Measurements from ENCODE around the gene DYNLT2B. TPM values are rescaled to one million over a fixed set of nuclear protein-coding genes. Genes with fewer than 3 reads are reported as not detected.

DYNLT2B gene
- total and polyA plus RNA-seq, 4 donors = 1.1 to 3.7 (median 2.9) TPM

DNA sequence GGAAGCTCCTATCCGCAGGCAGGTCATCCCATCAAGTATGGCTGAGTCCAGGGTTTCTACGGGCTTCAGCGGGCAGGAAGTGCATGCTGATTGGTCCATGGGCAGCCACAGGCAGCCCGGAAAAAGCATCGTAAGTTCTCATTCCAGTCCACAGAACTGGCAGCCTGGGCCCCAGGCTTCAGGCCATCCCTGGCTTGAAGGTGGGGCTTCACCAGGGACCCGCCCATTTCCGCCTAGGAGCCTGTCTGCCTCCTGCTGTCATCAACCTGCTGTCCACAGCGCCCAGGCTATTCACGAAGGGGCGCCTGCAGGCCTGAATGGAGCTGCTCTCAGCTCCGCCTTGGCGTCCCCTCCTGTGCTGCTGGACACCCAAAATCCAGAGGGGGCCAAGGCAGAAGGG, 44.4 kb downstream of the DYNLT2B start:
- DNase-seq (ENCODE audit: low spot score) = no peak
- 98% methylated on average over 12 of the region's 12 CpGs for WGBS
- no peak for TF ChIP-seq FOXA1 (IDR thresholded peaks at IDR 0.05)
- no peak for TF ChIP-seq HNF4G (IDR thresholded peaks at IDR 0.05)
- TF ChIP-seq TAF1 (conservative IDR thresholded peaks at IDR 0.05) = no peak
- H3K27me3 ChIP-seq (ENCODE audit: control insufficient read depth in 4 of 4, insufficient read depth in 4 of 4, low read length in 3 of 4) = no peaks in the 10 kb centered on the region
- no peak overlapping the region for H3K9ac ChIP-seq (ENCODE audit: low read depth in 1 of 2, low read length in 2 of 2)
- no peak overlapping the region for H3K27ac ChIP-seq (ENCODE audit: low read depth in 1 of 2, low read length in 2 of 2)
- peaks cover 2 to 9% (median 6%) of the 10 kb centered on the region in 4 donors for H3K36me3 ChIP-seq (ENCODE audit: control insufficient read depth in 4 of 4, insufficient read depth in 3 of 4, low read depth in 1 of 4, low read length in 3 of 4)
- H3K4me1 ChIP-seq (ENCODE audit: control insufficient read depth in 4 of 4, insufficient read depth in 4 of 4, low read length in 3 of 4) = peaks cover 0 to 4% (median under 1%) of the 10 kb centered on the region in 4 donors
- H3K9me3 ChIP-seq (ENCODE audit: control insufficient read depth in 4 of 4, low read length in 3 of 4) = peaks cover 0 to 2% (median 0%) of the 10 kb centered on the region in 4 donors
- H3K4me3 ChIP-seq (ENCODE audit: low read depth in 1 of 3, low read length in 3 of 3) = no peak overlapping the region

DNA sequence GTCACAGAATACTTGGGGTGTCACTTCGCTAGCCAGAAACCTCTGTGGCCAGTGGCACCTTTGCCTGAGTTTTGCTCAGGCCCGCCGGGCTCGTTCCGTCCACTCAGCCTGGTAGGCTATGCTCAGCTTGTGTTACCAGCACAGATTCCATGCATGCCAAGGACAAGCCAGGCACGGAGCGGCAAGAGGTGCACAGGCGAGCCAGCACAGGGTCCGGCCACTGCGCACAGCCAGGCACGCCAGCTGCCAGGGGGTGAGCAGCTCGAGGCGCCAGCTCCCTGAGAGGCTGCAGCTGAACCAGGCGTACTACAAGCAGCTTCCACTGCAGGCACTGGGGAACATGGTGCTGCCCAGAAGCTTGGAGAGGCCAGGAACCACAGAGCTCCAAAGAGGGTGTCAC, 45.2 kb downstream of the DYNLT2B start:
- Histone ChIP-seq H3K9me3 (ENCODE audit: control insufficient read depth in 4 of 4, low read length in 3 of 4) (peaks cover 0 to 2% (median 0%) of the 10 kb centered on the region in 4 donors), H3K27ac (ENCODE audit: low read depth in 1 of 2, low read length in 2 of 2) (no peak overlapping the region), H3K27me3 (ENCODE audit: control insufficient read depth in 4 of 4, insufficient read depth in 4 of 4, low read length in 3 of 4) (no peaks in the 10 kb centered on the region), H3K9ac (ENCODE audit: low read depth in 1 of 2, low read length in 2 of 2) (no peak overlapping the region), H3K4me1 (ENCODE audit: control insufficient read depth in 4 of 4, insufficient read depth in 4 of 4, low read length in 3 of 4) (peaks cover 0 to 4% (median under 1%) of the 10 kb centered on the region in 4 donors), H3K4me3 (ENCODE audit: low read depth in 1 of 3, low read length in 3 of 3) (no peak overlapping the region), H3K36me3 (ENCODE audit: control insufficient read depth in 4 of 4, insufficient read depth in 3 of 4, low read depth in 1 of 4, low read length in 3 of 4) (peaks cover 4 to 12% (median 7%) of the 10 kb centered on the region in 4 donors)
- 97% methylated on average over 14 of the region's 14 CpGs for WGBS
- no peak for DNase-seq (ENCODE audit: low spot score)
- no peak for TF ChIP-seq SP1 (IDR thresholded peaks at IDR 0.05)
- TF ChIP-seq JUND (IDR thresholded peaks at IDR 0.05) = no peak

DNA sequence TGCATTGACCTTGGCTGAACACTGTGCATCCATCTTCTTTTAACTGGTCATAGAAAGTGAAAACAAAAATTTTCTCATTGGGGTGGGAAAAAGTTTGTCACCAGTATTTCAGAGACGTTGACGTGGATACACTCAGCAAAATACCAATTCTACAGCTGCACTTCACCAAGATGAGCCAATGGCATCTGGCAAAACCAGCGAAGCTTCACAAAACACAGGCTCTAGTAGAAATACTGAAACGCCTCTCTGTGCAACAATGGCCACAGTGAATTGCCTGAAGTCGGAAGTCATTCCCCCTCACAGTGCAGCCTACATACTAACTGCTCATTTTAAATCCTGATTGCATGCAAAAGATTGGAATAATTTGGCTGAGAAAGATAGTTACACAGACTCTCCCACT, 47.5 kb downstream of the DYNLT2B start:
- H3K4me1 ChIP-seq (ENCODE audit: control insufficient read depth in 4 of 4, insufficient read depth in 4 of 4, low read length in 3 of 4) = peaks cover 0 to 4% (median under 1%) of the 10 kb centered on the region in 4 donors
- DNase-seq (ENCODE audit: low spot score) = no peak
- no peak overlapping the region for H3K27ac ChIP-seq (ENCODE audit: low read depth in 1 of 2, low read length in 2 of 2)
- WGBS = 96% methylated on average over 5 of the region's 5 CpGs
- peaks cover 0 to 2% (median 0%) of the 10 kb centered on the region in 4 donors for H3K9me3 ChIP-seq (ENCODE audit: control insufficient read depth in 4 of 4, low read length in 3 of 4)
- H3K4me3 ChIP-seq (ENCODE audit: low read depth in 1 of 3, low read length in 3 of 3) = no peak overlapping the region
- no peaks in the 10 kb centered on the region for H3K27me3 ChIP-seq (ENCODE audit: control insufficient read depth in 4 of 4, insufficient read depth in 4 of 4, low read length in 3 of 4)
- TF ChIP-seq, protein P1, sequence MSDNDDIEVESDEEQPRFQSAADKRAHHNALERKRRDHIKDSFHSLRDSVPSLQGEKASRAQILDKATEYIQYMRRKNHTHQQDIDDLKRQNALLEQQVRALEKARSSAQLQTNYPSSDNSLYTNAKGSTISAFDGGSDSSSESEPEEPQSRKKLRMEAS (IDR thresholded peaks at IDR 0.05) = no peak
- TF ChIP-seq RAD21 (IDR thresholded peaks at IDR 0.05) = no peak
- no peak for TF ChIP-seq FOXA2 (IDR thresholded peaks at IDR 0.05)
- no peak for TF ChIP-seq NR2F2 (IDR thresholded peaks at IDR 0.05)
- no peak for TF ChIP-seq RXRA (IDR thresholded peaks at IDR 0.05)
- peaks cover 7 to 21% (median 11%) of the 10 kb centered on the region in 4 donors for H3K36me3 ChIP-seq (ENCODE audit: control insufficient read depth in 4 of 4, insufficient read depth in 3 of 4, low read depth in 1 of 4, low read length in 3 of 4)
- H3K9ac ChIP-seq (ENCODE audit: low read depth in 1 of 2, low read length in 2 of 2) = no peak overlapping the region

DNA sequence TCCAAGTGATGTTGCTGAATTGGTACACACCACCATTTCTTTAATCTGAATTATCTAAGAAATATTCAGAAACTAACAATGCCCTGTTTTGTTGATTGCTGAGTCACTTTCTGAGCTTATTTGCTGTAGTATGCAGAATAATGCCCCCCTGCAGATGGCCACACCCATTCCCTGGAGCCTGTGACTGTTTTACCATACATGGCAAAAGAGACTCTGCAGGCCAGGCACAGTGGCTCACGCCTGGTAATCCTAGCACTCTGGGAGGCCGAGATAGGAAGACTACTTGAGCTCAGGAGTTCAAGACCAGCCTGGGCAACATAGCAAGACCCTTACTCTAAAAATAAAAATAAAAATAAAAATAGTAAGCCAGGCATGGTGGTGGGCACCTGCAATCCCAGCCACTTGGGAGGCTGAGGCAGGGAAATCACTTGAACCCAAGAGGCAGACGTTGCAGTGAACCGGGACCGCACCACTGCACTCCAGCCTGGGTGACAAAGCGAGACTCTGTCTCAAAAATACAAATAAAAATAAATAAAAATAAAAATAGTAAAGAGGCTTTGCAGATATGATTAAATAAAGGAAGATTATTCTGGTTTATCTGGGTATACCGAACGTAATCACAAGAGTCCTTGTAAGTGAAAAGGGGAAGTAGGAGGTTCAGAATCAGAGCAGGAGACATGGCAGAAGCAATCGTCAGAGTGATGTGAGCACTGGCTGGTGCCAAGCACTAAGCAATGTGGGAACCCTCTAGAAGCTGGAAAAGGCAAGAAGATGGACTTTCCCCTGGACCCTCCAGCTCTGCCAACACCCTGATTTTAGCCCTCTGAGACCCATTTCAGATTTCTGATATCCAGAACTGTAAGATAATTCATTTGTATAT, 49.5 kb downstream of the DYNLT2B start:
- WGBS = 81% methylated on average over 9 of the region's 9 CpGs
- peaks cover 0 to 2% (median 0%) of the 10 kb centered on the region in 4 donors for H3K9me3 ChIP-seq (ENCODE audit: control insufficient read depth in 4 of 4, low read length in 3 of 4)
- TF ChIP-seq RXRA (IDR thresholded peaks at IDR 0.05) (no peak), JUND (IDR thresholded peaks at IDR 0.05) (no peak), NR2F2 (IDR thresholded peaks at IDR 0.05) (no peak), FOXA2 (IDR thresholded peaks at IDR 0.05) (no peak), EGR1 (IDR thresholded peaks at IDR 0.05; ENCODE audit: low read depth in 2 of 2) (no peak), SP1 (IDR thresholded peaks at IDR 0.05) (no peak)
- TF ChIP-seq, protein P2, sequence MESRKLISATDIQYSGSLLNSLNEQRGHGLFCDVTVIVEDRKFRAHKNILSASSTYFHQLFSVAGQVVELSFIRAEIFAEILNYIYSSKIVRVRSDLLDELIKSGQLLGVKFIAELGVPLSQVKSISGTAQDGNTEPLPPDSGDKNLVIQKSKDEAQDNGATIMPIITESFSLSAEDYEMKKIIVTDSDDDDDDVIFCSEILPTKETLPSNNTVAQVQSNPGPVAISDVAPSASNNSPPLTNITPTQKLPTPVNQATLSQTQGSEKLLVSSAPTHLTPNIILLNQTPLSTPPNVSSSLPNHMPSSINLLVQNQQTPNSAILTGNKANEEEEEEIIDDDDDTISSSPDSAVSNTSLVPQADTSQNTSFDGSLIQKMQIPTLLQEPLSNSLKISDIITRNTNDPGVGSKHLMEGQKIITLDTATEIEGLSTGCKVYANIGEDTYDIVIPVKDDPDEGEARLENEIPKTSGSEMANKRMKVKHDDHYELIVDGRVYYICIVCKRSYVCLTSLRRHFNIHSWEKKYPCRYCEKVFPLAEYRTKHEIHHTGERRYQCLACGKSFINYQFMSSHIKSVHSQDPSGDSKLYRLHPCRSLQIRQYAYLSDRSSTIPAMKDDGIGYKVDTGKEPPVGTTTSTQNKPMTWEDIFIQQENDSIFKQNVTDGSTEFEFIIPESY (IDR thresholded peaks at IDR 0.05) = no peak
- TF ChIP-seq, protein P3, sequence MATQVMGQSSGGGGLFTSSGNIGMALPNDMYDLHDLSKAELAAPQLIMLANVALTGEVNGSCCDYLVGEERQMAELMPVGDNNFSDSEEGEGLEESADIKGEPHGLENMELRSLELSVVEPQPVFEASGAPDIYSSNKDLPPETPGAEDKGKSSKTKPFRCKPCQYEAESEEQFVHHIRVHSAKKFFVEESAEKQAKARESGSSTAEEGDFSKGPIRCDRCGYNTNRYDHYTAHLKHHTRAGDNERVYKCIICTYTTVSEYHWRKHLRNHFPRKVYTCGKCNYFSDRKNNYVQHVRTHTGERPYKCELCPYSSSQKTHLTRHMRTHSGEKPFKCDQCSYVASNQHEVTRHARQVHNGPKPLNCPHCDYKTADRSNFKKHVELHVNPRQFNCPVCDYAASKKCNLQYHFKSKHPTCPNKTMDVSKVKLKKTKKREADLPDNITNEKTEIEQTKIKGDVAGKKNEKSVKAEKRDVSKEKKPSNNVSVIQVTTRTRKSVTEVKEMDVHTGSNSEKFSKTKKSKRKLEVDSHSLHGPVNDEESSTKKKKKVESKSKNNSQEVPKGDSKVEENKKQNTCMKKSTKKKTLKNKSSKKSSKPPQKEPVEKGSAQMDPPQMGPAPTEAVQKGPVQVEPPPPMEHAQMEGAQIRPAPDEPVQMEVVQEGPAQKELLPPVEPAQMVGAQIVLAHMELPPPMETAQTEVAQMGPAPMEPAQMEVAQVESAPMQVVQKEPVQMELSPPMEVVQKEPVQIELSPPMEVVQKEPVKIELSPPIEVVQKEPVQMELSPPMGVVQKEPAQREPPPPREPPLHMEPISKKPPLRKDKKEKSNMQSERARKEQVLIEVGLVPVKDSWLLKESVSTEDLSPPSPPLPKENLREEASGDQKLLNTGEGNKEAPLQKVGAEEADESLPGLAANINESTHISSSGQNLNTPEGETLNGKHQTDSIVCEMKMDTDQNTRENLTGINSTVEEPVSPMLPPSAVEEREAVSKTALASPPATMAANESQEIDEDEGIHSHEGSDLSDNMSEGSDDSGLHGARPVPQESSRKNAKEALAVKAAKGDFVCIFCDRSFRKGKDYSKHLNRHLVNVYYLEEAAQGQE (IDR thresholded peaks at IDR 0.05) = no peak
- TF ChIP-seq, protein P1 (IDR thresholded peaks at IDR 0.05) = no peak
- H3K27me3 ChIP-seq (ENCODE audit: control insufficient read depth in 4 of 4, insufficient read depth in 4 of 4, low read length in 3 of 4) = no peaks in the 10 kb centered on the region
- no peak for DNase-seq (ENCODE audit: low spot score)
- H3K27ac ChIP-seq (ENCODE audit: low read depth in 1 of 2, low read length in 2 of 2) = no peak overlapping the region
- peaks cover 9 to 26% (median 10%) of the 10 kb centered on the region in 4 donors for H3K36me3 ChIP-seq (ENCODE audit: control insufficient read depth in 4 of 4, insufficient read depth in 3 of 4, low read depth in 1 of 4, low read length in 3 of 4)
- H3K9ac ChIP-seq (ENCODE audit: low read depth in 1 of 2, low read length in 2 of 2) = no peak overlapping the region
- H3K4me1 ChIP-seq (ENCODE audit: control insufficient read depth in 4 of 4, insufficient read depth in 4 of 4, low read length in 3 of 4) = peaks cover 0 to 4% (median under 1%) of the 10 kb centered on the region in 4 donors
- no peak overlapping the region for H3K4me3 ChIP-seq (ENCODE audit: low read depth in 1 of 3, low read length in 3 of 3)

Data from liver (tissue), 9 donors.